ENCODE results near the gene HTT. TPM values are rescaled to one million over a fixed set of nuclear protein-coding genes. Genes with fewer than 3 reads are reported as not detected.

The HTT gene
- total RNA-seq, 1 experiment from 2014 or later: 37.4 TPM

GRCh38 chr4:3192827-3193226 lies 118.3 kb downstream of the HTT start:
- ChIA-PET CTCF (interaction anchor here (1.2 kb wide), 2 partner anchors 259 to 288 kb away, joined by 3 to 4 read pairs; no protein-coding TSS in a partner anchor), RAD21 (ENCODE audit: low non-redundant PET in 1 of 2, low total read pairs in 2 of 2, uncharacterized antibody in 2 of 2, unreplicated experiment in 2 of 2) (no interaction called here), POLR2A (no interaction called here)
- Histone ChIP-seq H3K4me3 (replicated peaks in 1 of 2; ENCODE audit: low read depth in 1 of 2, low read length in 2 of 2) (no peak overlapping the region), H4K20me1 (ENCODE audit: insufficient read depth) (no peaks in the 10 kb centered on the region), H3K27ac (ENCODE audit: low read depth, low read length) (no peak overlapping the region), H3K36me3 (ENCODE audit: control insufficient read depth in 1 of 2, insufficient read depth in 2 of 2, low read length in 2 of 2) (peaks cover 15 to 16% of the 10 kb centered on the region in 2 experiments; a peak in 2 of 4 replicates), H2AFZ (ENCODE audit: low read depth, low read length, poor library complexity, severe bottlenecking) (no peak overlapping the region), H3K9me3 (ENCODE audit: control insufficient read depth in 1 of 2, insufficient read depth in 1 of 2, low read depth in 1 of 2, low read length in 2 of 2) (no peaks in the 10 kb centered on the region), H3K9me2 (ENCODE audit: insufficient read depth) (no peaks in the 10 kb centered on the region), H3K4me1 (ENCODE audit: control insufficient read depth in 1 of 2, insufficient read depth in 2 of 2, low read length in 2 of 2) (no peaks in the 10 kb centered on the region), H3K79me2 (ENCODE audit: insufficient read depth, low read length) (no peaks in the 10 kb centered on the region), H3K9ac (ENCODE audit: low read length) (no peak overlapping the region), H3K4me2 (ENCODE audit: low read length) (no peak overlapping the region), H3K27me3 (ENCODE audit: insufficient read depth, low read length) (no peaks in the 10 kb centered on the region)
- no peak for ATAC-seq
- TF ChIP-seq MAX (IDR thresholded peaks at IDR 0.05) (no peak), ATF3 (IDR thresholded peaks at IDR 0.05) (no peak), REST (IDR thresholded peaks at IDR 0.05; ENCODE audit: low read depth) (no peak), ZFX (IDR thresholded peaks at IDR 0.05) (no peak), CTCF (IDR thresholded peaks at IDR 0.05 in 2 of 3, conservative IDR thresholded peaks at IDR 0.05 in 1 of 3; ENCODE audit: borderline replicate concordance in 1 of 3, insufficient read depth in 1 of 3, low read depth in 2 of 3, low read length in 2 of 3) (no peak), FOSL1 (IDR thresholded peaks at IDR 0.05; ENCODE audit: low read depth) (no peak), CEBPB (IDR thresholded peaks at IDR 0.05; ENCODE audit: low read depth) (no peak), SRF (IDR thresholded peaks at IDR 0.05; ENCODE audit: low read depth) (no peak), RAD21 (IDR thresholded peaks at IDR 0.05; ENCODE audit: low read depth) (no peak), SP1 (IDR thresholded peaks at IDR 0.05; ENCODE audit: low read depth) (no peak)
- no TSS peak for BruUV-seq (replicated peaks)
- intact Hi-C loops (cut with micrococcal nuclease): no loop called here
- DNase-seq (ENCODE audit: low read depth, low spot score): no peak
